GF-D8 (cell line): ENCODE data around the gene DNAAF1.
"Not testable (repeated sequence)": the region's sequence is repeated elsewhere in the genome, so short reads cannot be mapped to it uniquely, and the experiment has no call there.

Experiments
- DNase-seq: peaks from one replicate; lab custom pipeline; 2025; lab: John Stamatoyannopoulos, UW

The DNAAF1 gene

GRCh38 chr16:84212154-84212553, 67.0 kb downstream of the DNAAF1 start:
- DNase-seq = no peak

GRCh38 chr16:84212631-84213030, 67.5 kb downstream of the DNAAF1 start:
- DNase-seq = no peak

GRCh38 chr16:84214451-84215066, 69.5 kb downstream of the DNAAF1 start:
- DNase-seq = no peak

- DNase-seq = no peak
These were observed 70.4 kb downstream of the DNAAF1 start for GRCh38 chr16:84215531-84215930.

GRCh38 chr16:84216144-84216543, 71.0 kb downstream of the DNAAF1 start:
- not testable (repeated sequence) for DNase-seq

GRCh38 chr16:84218176-84218823, 73.2 kb downstream of the DNAAF1 start:
- DNase-seq = no peak

GRCh38 chr16:84218956-84219355, 73.8 kb downstream of the DNAAF1 start:
- no peak for DNase-seq

GRCh38 chr16:84220851-84221250, 75.7 kb downstream of the DNAAF1 start:
- DNase-seq = no peak

GRCh38 chr16:84223456-84223855, 78.3 kb downstream of the DNAAF1 start:
- no peak for DNase-seq

GRCh38 chr16:84224554-84224953, 79.4 kb downstream of the DNAAF1 start:
- DNase-seq = no peak

- no peak for DNase-seq
These were observed 80.0 kb downstream of the DNAAF1 start for GRCh38 chr16:84225126-84225525.

GRCh38 chr16:84225571-84225970, 80.5 kb downstream of the DNAAF1 start:
- no peak for DNase-seq

- DNase-seq = no peak
These were observed 80.9 kb downstream of the DNAAF1 start for GRCh38 chr16:84226026-84226425.
